Bronchial epithelial cell (primary cell): ENCODE data around the gene FJX1. TPM values are rescaled to one million over a fixed set of nuclear protein-coding genes. Genes with fewer than 3 reads are reported as not detected.
A peak's percentile ranks its signal among the peaks of the same experiment; 100 is the strongest.
"Not testable (repeated sequence)": the region's sequence is repeated elsewhere in the genome, so short reads cannot be mapped to it uniquely, and the experiment has no call there.

Experiments
- DNase-seq: peaks from one replicate; pipeline ENCODE4 v3.0.0-alpha.2; 2010; ENCODE audit warnings: low read depth
- FAIRE-seq: peaks from 2 replicates; lab custom pipeline; 2011; peaks lifted over from hg19 to GRCh38; lab: Jason Lieb, UNC
- H3K27me3 ChIP-seq: 2 replicates; pipeline ENCODE4 v1.5.1; 2011; ENCODE audit warnings: low read length; ENCODE audit not compliant: control insufficient read depth, insufficient read depth
- H3K36me3 ChIP-seq: 2 replicates; pipeline ENCODE4 v1.5.1; 2011; ENCODE audit warnings: low read length; ENCODE audit not compliant: control insufficient read depth, insufficient read depth
- H3K4me3 ChIP-seq: 2 replicates; pipeline ENCODE4 v1.5.1; 2011; ENCODE audit warnings: mild to moderate bottlenecking, low read depth, low read length, control low read depth
- total RNA-seq: library from RNA; depleted of rRNA; stranded (reverse); fragments of >200 nt; gene quantifications from 2 replicates; pipeline ENCODE4 v1.2.1, GENCODE V29; 2014
- TF ChIP-seq, protein P1 (sequence below): IDR thresholded peaks from 2 replicates; pipeline ENCODE4 v1.5.1; 2011; ENCODE audit warnings: mild to moderate bottlenecking, moderate library complexity, low read length, control low read depth, inconsistent platforms; ENCODE audit not compliant: insufficient read depth, severe bottlenecking

Gene FJX1
- total RNA-seq, 1 donor from 2014 or later, result 24.7 TPM

- no peak for FAIRE-seq
- Histone ChIP-seq H3K4me3 (peak overlapping the region; percentile 59), H3K27me3 (no peaks in the 10 kb centered on the region), H3K36me3 (no peaks in the 10 kb centered on the region)
- TF ChIP-seq, protein P1, sequence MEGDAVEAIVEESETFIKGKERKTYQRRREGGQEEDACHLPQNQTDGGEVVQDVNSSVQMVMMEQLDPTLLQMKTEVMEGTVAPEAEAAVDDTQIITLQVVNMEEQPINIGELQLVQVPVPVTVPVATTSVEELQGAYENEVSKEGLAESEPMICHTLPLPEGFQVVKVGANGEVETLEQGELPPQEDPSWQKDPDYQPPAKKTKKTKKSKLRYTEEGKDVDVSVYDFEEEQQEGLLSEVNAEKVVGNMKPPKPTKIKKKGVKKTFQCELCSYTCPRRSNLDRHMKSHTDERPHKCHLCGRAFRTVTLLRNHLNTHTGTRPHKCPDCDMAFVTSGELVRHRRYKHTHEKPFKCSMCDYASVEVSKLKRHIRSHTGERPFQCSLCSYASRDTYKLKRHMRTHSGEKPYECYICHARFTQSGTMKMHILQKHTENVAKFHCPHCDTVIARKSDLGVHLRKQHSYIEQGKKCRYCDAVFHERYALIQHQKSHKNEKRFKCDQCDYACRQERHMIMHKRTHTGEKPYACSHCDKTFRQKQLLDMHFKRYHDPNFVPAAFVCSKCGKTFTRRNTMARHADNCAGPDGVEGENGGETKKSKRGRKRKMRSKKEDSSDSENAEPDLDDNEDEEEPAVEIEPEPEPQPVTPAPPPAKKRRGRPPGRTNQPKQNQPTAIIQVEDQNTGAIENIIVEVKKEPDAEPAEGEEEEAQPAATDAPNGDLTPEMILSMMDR, result no peak
- DNase-seq, result no peak
These were observed 45.1 kb downstream of the FJX1 start for GRCh38 chr11:35663408-35663702.

GRCh38 chr11:35664977-35665441 is 46.7 kb downstream of the FJX1 start:
- DNase-seq (no peak), FAIRE-seq (no peak)
- TF ChIP-seq, protein P1, result no peak
- H3K27me3 ChIP-seq, result no peaks in the 10 kb centered on the region
- no peak overlapping the region for H3K4me3 ChIP-seq
- no peaks in the 10 kb centered on the region for H3K36me3 ChIP-seq

DNA sequence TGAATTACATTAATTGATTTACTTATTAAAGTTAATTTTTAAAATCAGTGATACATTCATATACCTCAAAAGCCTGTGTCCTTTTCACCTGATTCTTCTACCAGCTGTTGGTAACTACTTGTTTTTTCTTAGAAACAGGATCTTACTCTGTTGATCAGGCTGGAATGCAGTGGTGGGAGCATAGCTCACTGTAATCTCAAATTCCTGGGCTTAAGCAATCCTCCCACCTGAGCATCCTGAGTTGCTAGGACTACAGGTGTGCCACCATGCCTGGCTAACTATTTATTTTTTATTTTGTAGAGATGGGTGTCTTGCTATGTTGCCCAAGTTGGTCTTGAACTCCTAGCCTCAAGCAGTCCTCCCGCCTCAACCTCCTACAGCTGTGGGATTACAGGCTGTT is 49.0 kb downstream of the FJX1 start:
- DNase-seq (no peak), FAIRE-seq (no peak)
- no peaks in the 10 kb centered on the region for H3K36me3 ChIP-seq
- H3K27me3 ChIP-seq, result no peaks in the 10 kb centered on the region
- TF ChIP-seq, protein P1, result no peak
- H3K4me3 ChIP-seq, result no peak overlapping the region

GRCh38 chr11:35668350-35668749 is 50.1 kb downstream of the FJX1 start:
- not testable (repeated sequence) for FAIRE-seq, H3K36me3 ChIP-seq, H3K4me3 ChIP-seq, H3K27me3 ChIP-seq, DNase-seq

Other genes with a start within 250 kb of the FJX1 start
- under 0.01 TPM in 2 replicates for gene SLC1A2, start 198.9 kb upstream of the FJX1 start, total RNA-seq
- gene PAMR1, start 92.8 kb upstream of the FJX1 start, total RNA-seq, result 3.1 and 5.3 TPM in 2 replicates
- 5.5 and 9.7 TPM in 2 replicates for gene TRIM44, start 44.3 kb downstream of the FJX1 start, total RNA-seq